Transverse colon (tissue), 4 donors: ENCODE data around the gene RMND1.

Source experiments
- EP300 ChIP-seq: sonication (generic); formaldehyde crosslinking; IDR thresholded peaks from one replicate; pipeline ENCODE4 v1.6.1; 2017; ENCODE audit warnings: antibody characterized with exemption, low read depth
- POLR2AphosphoS5 ChIP-seq, 3 donors: sonication (generic); formaldehyde crosslinking; IDR thresholded peaks; one replicate each; pipeline ENCODE4 v1.6.1; 2016; ENCODE audit warnings: antibody characterized with exemption in 3 of 3
- TF ChIP-seq, protein P1 (sequence below), 5 experiments: fragments of 200-600 bp in 3 of 5; fragments of 450-650 bp in 2 of 5; sonication (generic) in 3 of 5; IDR thresholded peaks; 1 replicate in 2 of 5; 2 replicates in 3 of 5; pipeline ENCODE4 v1.5.1; 2016 to 2017; ENCODE audit warnings: antibody characterized with exemption in 5 of 5, inconsistent platforms in 3 of 5, mild to moderate bottlenecking in 2 of 5, moderate library complexity in 1 of 5

GRCh38 chr6:151425561-151425960 lies 26.4 kb downstream of the RMND1 start:
- no peak for TF ChIP-seq POLR2AphosphoS5 (IDR thresholded peaks at IDR 0.05)
- TF ChIP-seq, protein P1, sequence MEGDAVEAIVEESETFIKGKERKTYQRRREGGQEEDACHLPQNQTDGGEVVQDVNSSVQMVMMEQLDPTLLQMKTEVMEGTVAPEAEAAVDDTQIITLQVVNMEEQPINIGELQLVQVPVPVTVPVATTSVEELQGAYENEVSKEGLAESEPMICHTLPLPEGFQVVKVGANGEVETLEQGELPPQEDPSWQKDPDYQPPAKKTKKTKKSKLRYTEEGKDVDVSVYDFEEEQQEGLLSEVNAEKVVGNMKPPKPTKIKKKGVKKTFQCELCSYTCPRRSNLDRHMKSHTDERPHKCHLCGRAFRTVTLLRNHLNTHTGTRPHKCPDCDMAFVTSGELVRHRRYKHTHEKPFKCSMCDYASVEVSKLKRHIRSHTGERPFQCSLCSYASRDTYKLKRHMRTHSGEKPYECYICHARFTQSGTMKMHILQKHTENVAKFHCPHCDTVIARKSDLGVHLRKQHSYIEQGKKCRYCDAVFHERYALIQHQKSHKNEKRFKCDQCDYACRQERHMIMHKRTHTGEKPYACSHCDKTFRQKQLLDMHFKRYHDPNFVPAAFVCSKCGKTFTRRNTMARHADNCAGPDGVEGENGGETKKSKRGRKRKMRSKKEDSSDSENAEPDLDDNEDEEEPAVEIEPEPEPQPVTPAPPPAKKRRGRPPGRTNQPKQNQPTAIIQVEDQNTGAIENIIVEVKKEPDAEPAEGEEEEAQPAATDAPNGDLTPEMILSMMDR (IDR thresholded peaks at IDR 0.05), result no peak
- no peak for TF ChIP-seq EP300
